IMR-90 (cell line): ENCODE measurements around the gene FAF1. TPM values are rescaled to one million over a fixed set of nuclear protein-coding genes. Genes with fewer than 3 reads are reported as not detected.

Source experiments
- ATAC-seq: fragments of 200-7000 bp; cut with Tn5 transposase; 2 replicates; pipeline ENCODE4 v1.9.1; 2020; ENCODE audit warnings: low read depth, mild to moderate bottlenecking, moderate library complexity
- BruUV-seq: library from RNA; stranded (reverse); fragments of 400-500 nt; replicated peaks from 2 replicates; lab custom pipeline; 2021; lab: Mats Ljungman, UMichigan
- CTCF ChIA-PET: fragments of 300-600 bp; formaldehyde crosslinking; extraction: SDS; loops from one replicate; lab custom pipeline; 2021; ENCODE audit warnings: antibody characterized with exemption; lab: Yijun Ruan, JAX
- POLR2A ChIA-PET: fragments of 300-600 bp; sonication (Branson Sonifier 250); formaldehyde crosslinking; loops from one replicate; lab custom pipeline; 2022; ENCODE audit warnings: antibody characterized with exemption; ENCODE audit not compliant: unreplicated experiment; lab: Charles Lee
- DNase-seq: peaks from one replicate; pipeline ENCODE4 v3.0.0; 2013
- H2AFZ ChIP-seq: replicated peaks from 2 replicates; pipeline ENCODE3; 2013; ENCODE audit warnings: low read length, mild to moderate bottlenecking; ENCODE audit not compliant: poor library complexity
- H2AK5ac ChIP-seq: 2 replicates; pipeline ENCODE4 v1.6.1; 2013; ENCODE audit warnings: low read depth, low read length, inconsistent platforms
- H2AK9ac ChIP-seq: replicated peaks from 2 replicates; pipeline ENCODE3; 2013; ENCODE audit warnings: mild to moderate bottlenecking, low read depth, low read length, moderate library complexity; ENCODE audit not compliant: poor library complexity
- H2BK120ac ChIP-seq: 2 replicates; pipeline ENCODE4 v1.6.1; 2013; ENCODE audit warnings: low read depth, low read length, inconsistent platforms
- H2BK15ac ChIP-seq: 3 replicates; pipeline ENCODE4 v1.6.1; 2013; ENCODE audit warnings: low read depth, low read length, inconsistent platforms
- H2BK20ac ChIP-seq: 2 replicates; pipeline ENCODE4 v1.6.1; 2013; ENCODE audit warnings: low read depth, mild to moderate bottlenecking, inconsistent platforms, low read length, moderate library complexity
- H2BK5ac ChIP-seq: 2 replicates; pipeline ENCODE4 v1.6.1; 2013; ENCODE audit warnings: mild to moderate bottlenecking, low read depth, low read length, inconsistent platforms; ENCODE audit not compliant: poor library complexity, severe bottlenecking
- H3K14ac ChIP-seq: replicated peaks from 2 replicates; pipeline ENCODE4 v1.6.1; 2013; ENCODE audit warnings: low read depth, low read length, inconsistent platforms
- H3K18ac ChIP-seq: 2 replicates; pipeline ENCODE4 v1.6.1; 2013; ENCODE audit warnings: low read depth, low read length, control low read depth
- H3K23ac ChIP-seq: 2 replicates; pipeline ENCODE4 v1.6.1; 2013; ENCODE audit warnings: low read depth, low read length, inconsistent platforms
- H3K27ac ChIP-seq: 2 replicates; pipeline ENCODE4 v1.5.1; 2013; ENCODE audit warnings: mild to moderate bottlenecking, control low read depth, low read length; ENCODE audit not compliant: insufficient read depth
- H3K27me3 ChIP-seq: 2 replicates; pipeline ENCODE4 v1.6.1; 2013; ENCODE audit warnings: low read length; ENCODE audit not compliant: control insufficient read depth, insufficient read depth
- H3K36me3 ChIP-seq: 2 replicates; pipeline ENCODE4 v1.6.1; 2013; ENCODE audit warnings: low read length, mixed read lengths; ENCODE audit not compliant: control insufficient read depth, insufficient read depth
- H3K4ac ChIP-seq: 2 replicates; pipeline ENCODE4 v1.6.1; 2013; ENCODE audit warnings: low read depth, low read length, inconsistent platforms
- H3K4me1 ChIP-seq: 2 replicates; pipeline ENCODE4 v1.6.1; 2013; ENCODE audit warnings: low read length, mixed read lengths; ENCODE audit not compliant: control insufficient read depth, insufficient read depth
- H3K4me2 ChIP-seq: 2 replicates; pipeline ENCODE4 v1.6.1; 2013; ENCODE audit warnings: low read depth, mild to moderate bottlenecking, control low read depth, low read length, moderate library complexity
- H3K4me3 ChIP-seq: 2 replicates; pipeline ENCODE4 v1.5.1; 2013; ENCODE audit warnings: low read depth, mild to moderate bottlenecking, control low read depth, low read length, moderate library complexity; ENCODE audit not compliant: insufficient read depth
- H3K56ac ChIP-seq: 2 replicates; pipeline ENCODE4 v1.6.1; 2013; ENCODE audit warnings: low read length, inconsistent platforms; ENCODE audit not compliant: insufficient read depth; ENCODE audit errors: extremely low read depth
- H3K79me1 ChIP-seq, 2 experiments: 2 replicates each; pipeline ENCODE4 v1.6.1; 2013; ENCODE audit warnings: low read length in 2 of 2, inconsistent platforms in 1 of 2, low read depth in 1 of 2
- H3K9ac ChIP-seq: 2 replicates; pipeline ENCODE4 v1.6.1; 2013; ENCODE audit warnings: low read depth, low read length, control low read depth
- H3K9me1 ChIP-seq: 2 replicates; pipeline ENCODE4 v1.6.1; 2013; ENCODE audit warnings: low read length, inconsistent platforms; ENCODE audit not compliant: insufficient read depth
- H3K9me3 ChIP-seq: 2 replicates; pipeline ENCODE4 v1.6.1; 2013; ENCODE audit warnings: low read length; ENCODE audit not compliant: control insufficient read depth, insufficient read depth
- H4K20me1 ChIP-seq: 2 replicates; pipeline ENCODE4 v1.6.1; 2013; ENCODE audit warnings: low read length, inconsistent platforms; ENCODE audit not compliant: insufficient read depth
- H4K5ac ChIP-seq: 2 replicates; pipeline ENCODE4 v1.6.1; 2013; ENCODE audit warnings: mild to moderate bottlenecking, low read depth, low read length, control low read depth
- H4K8ac ChIP-seq, 2 experiments: 2 replicates each; pipeline ENCODE4 v1.6.1; 2013; ENCODE audit warnings: low read depth in 2 of 2, low read length in 2 of 2, control low read depth in 1 of 2, inconsistent platforms in 1 of 2
- H4K91ac ChIP-seq: 2 replicates; pipeline ENCODE4 v1.6.1; 2013; ENCODE audit warnings: low read depth, low read length, inconsistent platforms; ENCODE audit not compliant: insufficient read depth
- NFE2L2 ChIP-seq: fragments of 150-350 bp; IDR thresholded peaks from 2 replicates; pipeline ENCODE4 v1.6.1; 2016; ENCODE audit warnings: low read depth, mild to moderate bottlenecking, low read length
- WGBS, 2 experiments: methylation state at CpG; one replicate each; pipeline versions ENCODE4 v1.1.5 to v1.1.7; 2013; ENCODE audit warnings: missing lambda C conversion rate in 2 of 2; ENCODE audit not compliant: insufficient read length in 1 of 2; ENCODE audit errors: extremely low coverage in 2 of 2; 5-methylcytosine and 5-hydroxymethylcytosine counted together
- dilution Hi-C: fragments of 300-500 bp; cut with HindIII; formaldehyde crosslinking; loops from one replicate; pipeline ENCODE4 v1.14.3; 2018; ENCODE audit warnings: low sequenced_read_pairs; ENCODE audit not compliant: unreplicated experiment
- in situ Hi-C: fragments of 300-500 bp; cut with MboI; formaldehyde crosslinking; loops from 3 replicates; pipeline ENCODE4 v1.14.3; 2019; ENCODE audit warnings: low sequenced_read_pairs, inconsistent platforms, mixed read lengths
- intact Hi-C: fragments of 100-400 bp; cut with micrococcal nuclease; formaldehyde crosslinking; loops from 2 replicates; pipeline ENCODE4 v1.10.0; 2022
- polyA plus RNA-seq, 3 experiments: library from polyadenylated mRNA; depleted of rRNA; stranded (reverse); fragments of >200 nt; gene quantifications; 2 replicates each; pipeline ENCODE4 v1.2.3, GENCODE V29; 2012; ENCODE audit warnings: low replicate concordance in 1 of 3
- total RNA-seq: library from RNA; depleted of rRNA; stranded (reverse); fragments of >200 nt; gene quantifications from 2 replicates; pipeline ENCODE4 v1.2.3, GENCODE V29; 2012

FAF1 gene
- total and polyA plus RNA-seq, 2 of the 4 experiments (the other 2 are of a cell fraction): 18.8 to 72.9 TPM

DNA sequence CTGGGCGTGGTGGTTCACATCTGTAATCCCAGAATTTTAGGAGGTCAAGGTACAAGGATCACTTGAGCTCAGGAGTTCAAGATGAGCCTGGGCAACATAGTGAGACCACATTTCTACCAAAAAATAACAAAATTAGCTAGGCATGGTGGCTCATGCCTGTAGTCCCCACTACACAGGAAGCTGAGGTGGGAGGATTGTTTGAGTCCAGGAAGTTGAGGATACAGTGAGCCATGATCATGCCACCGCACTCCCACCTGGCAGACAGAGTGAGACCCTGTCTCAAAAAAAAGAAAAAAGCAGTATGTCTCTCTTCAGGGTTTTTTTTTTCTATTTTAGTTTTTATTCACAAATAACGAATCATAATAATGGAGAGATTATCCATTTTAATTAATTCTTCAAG is 303.1 kb downstream of the FAF1 start:
- peaks cover 0 to 3% of the 10 kb centered on the region in 2 experiments; a peak in 2 of 4 replicates for H3K79me1 ChIP-seq
- H2AFZ ChIP-seq: no peak overlapping the region
- no peak overlapping the region for H4K5ac ChIP-seq
- no peak for TF ChIP-seq NFE2L2
- no peak overlapping the region for H2BK5ac ChIP-seq
- H2AK5ac ChIP-seq: peak overlapping the region; percentile 24; the same call in 1 of the 2 replicates
- ATAC-seq: no peak
- no peaks in the 10 kb centered on the region for H3K9me1 ChIP-seq
- H3K9ac ChIP-seq: no peak overlapping the region
- no peak overlapping the region for H3K56ac ChIP-seq
- no TSS peak for BruUV-seq
- peaks cover 5% of the 10 kb centered on the region for H3K4me1 ChIP-seq
- WGBS, 2 experiments: no CpG with 5 or more reads among the region's 3 CpGs
- H2BK15ac ChIP-seq: no peak overlapping the region; the same call in 2 of the 3 replicates
- no peaks in the 10 kb centered on the region; the same call in 1 of the 2 replicates for H4K20me1 ChIP-seq
- ChIA-PET CTCF (no interaction called here), POLR2A (no interaction called here)
- H4K8ac ChIP-seq: no peak overlapping the region
- no peak for DNase-seq
- no peak overlapping the region for H3K4me3 ChIP-seq
- no peak overlapping the region for H3K14ac ChIP-seq
- dilution Hi-C loops: no loop called here
- H3K27ac ChIP-seq: no peak overlapping the region
- no peak overlapping the region for H3K4me2 ChIP-seq
- no peak overlapping the region for H3K23ac ChIP-seq
- no peak overlapping the region; the same call in 1 of the 2 replicates for H3K4ac ChIP-seq
- in situ Hi-C loops: no loop called here
- H2BK120ac ChIP-seq: 0 out of 2 replicates have a peak overlapping the region, but pooled peaks have one; percentile 49
- H3K36me3 ChIP-seq: no peaks in the 10 kb centered on the region
- no peak overlapping the region for H2AK9ac ChIP-seq
- no peaks in the 10 kb centered on the region for H3K27me3 ChIP-seq
- H2BK20ac ChIP-seq: no peak overlapping the region
- H3K18ac ChIP-seq: no peak overlapping the region
- no peaks in the 10 kb centered on the region for H3K9me3 ChIP-seq
- intact Hi-C loops: no loop called here
- H4K91ac ChIP-seq: no peak overlapping the region
